GM18502 (cell line): ENCODE data around the gene HPS4.
"Not testable (repeated sequence)": the region's sequence is repeated elsewhere in the genome, so short reads cannot be mapped to it uniquely, and the experiment has no call there.

Source experiments
- ATAC-seq: cut with Tn5 transposase; IDR thresholded peaks from one replicate; pipeline ENCODE4 v1.9.1; 2021; ENCODE audit warnings: mild to moderate bottlenecking; ENCODE audit not compliant: unreplicated experiment, poor library complexity

HPS4 gene

GRCh38 chr22:26483439-26484359 lies at the start of gene HPS4, which contains the start of gene SRRD:
Gene HPS4, minus strand, starts transcription at chr22:26483783. Its CDS starts 2,021 bp downstream, at chr22:26481762.
Gene SRRD, plus strand, starts transcription at chr22:26483877. Its CDS starts 14 bp downstream, at chr22:26483891.
- peak; percentile 65 for ATAC-seq

GRCh38 chr22:26529345-26529744 lies 45.8 kb upstream of the HPS4 start:
- no peak for ATAC-seq

DNA sequence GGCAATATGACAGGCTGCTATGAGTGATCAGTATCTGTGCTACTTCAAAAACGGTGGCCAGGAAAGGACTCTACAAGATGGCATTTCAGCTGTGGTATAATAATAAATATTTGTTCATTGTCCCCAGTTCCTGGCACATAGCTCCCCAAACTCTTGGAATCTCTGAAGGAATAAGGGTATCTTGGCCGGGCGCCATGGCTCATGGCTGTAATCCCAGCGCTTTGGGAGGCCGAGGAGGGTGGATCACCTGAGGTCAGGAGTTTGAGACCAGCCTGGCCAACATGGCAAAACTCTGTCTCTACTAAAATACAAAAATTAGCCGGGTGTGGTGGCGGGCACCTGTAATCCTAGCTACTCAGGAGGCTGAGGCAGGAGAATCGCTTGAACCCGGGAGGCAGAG lies 44.9 kb upstream of the HPS4 start:
- not testable (repeated sequence) for ATAC-seq

- no peak for ATAC-seq
Measured at GRCh38 chr22:26527574-26528465, 44.2 kb upstream of the HPS4 start.

- ATAC-seq: no peak
Measured at GRCh38 chr22:26527167-26527566, 43.6 kb upstream of the HPS4 start.

DNA sequence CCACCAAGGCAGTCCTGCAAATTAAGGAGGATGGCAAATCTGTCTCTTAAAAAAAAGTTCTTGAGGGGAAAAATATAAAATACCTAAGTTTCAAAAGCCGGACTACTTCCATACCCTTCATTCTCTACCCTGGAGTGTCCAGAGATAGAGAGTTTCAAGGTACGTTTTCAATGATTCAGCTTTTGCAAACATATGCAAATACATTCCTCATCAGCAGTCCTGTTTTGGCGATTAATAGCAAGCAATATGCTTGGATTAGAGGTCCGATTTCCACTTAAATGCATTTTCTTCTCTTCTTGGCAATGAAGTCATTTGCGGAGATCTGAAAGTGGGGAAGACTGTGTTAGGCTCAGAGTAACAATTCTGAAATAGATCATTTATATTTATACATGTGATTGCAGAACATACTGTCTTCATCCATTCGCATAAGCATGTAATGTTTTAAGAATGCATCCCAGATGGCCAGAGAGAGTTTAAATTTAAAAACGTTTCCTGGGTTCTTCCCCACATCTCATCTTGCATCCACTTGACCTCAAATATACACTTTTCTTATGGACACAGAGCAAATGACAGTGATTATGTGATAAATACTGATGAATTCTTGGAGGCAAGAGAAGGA lies 42.5 kb upstream of the HPS4 start:
- ATAC-seq: no peak

DNA sequence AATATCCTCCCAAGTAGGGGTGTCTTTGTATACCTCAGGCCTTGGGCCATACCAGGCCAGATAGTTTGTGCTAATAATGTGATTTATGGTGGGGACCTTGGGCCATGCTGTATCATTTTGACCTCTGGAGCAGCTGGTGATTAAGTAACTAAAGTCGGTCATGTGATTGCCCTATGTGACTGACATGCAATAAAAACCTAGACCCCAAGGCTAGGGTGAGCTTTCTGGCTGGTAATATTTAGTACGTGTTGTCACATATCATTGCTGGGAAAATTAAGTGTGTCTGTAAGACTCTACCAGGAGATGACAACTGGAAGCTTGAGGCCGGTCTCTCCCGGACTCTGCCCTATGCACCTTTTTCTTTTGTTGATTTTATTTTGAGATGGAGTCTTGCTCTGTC lies 41.3 kb upstream of the HPS4 start:
- no peak for ATAC-seq

DNA sequence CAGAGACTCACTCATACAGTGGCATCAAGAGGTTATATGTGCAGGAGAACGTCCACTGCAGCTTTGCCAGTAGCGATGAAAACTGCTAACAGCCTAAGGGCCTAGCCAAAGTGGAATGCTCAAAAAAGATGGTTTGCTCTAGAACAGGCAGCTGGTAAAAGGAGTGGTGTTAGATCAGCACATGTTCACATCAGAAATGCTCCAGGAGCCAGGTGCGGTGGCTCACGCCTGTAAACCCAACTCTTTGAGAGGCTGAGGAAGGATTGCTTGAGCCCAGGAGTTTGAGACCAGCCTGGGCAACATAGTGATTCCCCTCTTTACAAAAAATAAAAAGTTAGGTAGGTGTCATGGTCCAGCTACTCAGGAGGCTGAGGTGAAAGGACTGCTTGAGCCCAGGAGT lies 39.0 kb upstream of the HPS4 start:
- ATAC-seq: no peak

- no peak for ATAC-seq
Measured at GRCh38 chr22:26522012-26522411, 38.4 kb upstream of the HPS4 start.

DNA sequence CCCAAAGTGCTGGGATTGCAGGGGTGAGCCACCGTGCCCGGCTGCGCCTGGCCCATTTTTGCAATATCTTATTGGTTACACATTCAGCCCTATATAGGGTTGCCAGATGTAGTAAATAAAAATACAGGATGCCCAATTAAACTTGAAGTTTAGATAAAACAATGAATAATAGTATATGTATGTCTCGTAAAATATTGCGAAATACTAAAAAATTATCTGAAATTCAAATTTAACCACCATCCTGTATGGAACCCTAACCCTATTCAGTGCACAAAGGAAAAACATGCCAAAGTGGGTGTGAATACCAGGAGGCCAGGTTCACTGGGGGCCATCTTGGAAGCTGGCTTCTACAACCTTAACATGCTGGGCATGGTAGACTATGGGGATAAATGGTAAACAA lies 33.8 kb upstream of the HPS4 start:
- ATAC-seq: no peak

- no peak for ATAC-seq
Measured at GRCh38 chr22:26516503-26516902, 32.9 kb upstream of the HPS4 start.

GRCh38 chr22:26515931-26516330 lies 32.3 kb upstream of the HPS4 start:
- ATAC-seq: no peak

DNA sequence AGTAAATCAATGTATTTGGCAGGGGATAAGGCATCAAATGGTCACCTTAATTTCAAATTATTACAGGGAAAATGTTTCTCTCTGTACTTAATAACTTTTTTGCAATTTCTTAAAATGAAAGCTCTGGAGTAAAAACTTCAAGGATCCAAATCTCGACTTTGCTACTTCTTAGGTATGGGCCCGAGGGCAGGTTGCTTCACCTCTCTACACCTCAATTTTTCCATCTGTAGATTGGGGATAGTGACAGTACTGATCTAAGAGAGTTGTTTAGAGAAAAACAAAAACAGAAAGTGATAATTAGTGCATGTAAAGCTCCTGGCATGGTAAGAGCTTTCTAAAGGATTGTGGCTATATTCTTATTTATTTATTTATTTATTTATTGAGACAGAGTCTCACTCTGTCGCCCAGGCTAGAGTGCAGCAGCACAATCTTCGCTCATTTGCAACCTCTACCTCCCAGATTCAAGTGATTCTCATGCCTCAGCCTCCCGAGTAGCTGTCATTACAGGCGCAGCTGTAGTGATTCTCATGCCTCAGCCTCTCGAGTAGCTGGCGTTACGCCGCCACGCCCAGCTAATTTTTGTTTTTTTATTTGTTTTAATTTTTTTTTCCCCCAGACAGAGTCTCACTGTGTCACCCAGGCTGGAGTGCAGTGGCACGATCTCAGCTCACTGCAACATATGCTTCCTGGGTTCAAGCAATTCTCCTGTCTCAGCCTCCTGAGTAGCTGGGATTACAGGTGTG lies 31.0 kb upstream of the HPS4 start:
- ATAC-seq: no peak

- ATAC-seq: no peak
Measured at GRCh38 chr22:26513838-26514237, 30.3 kb upstream of the HPS4 start.

DNA sequence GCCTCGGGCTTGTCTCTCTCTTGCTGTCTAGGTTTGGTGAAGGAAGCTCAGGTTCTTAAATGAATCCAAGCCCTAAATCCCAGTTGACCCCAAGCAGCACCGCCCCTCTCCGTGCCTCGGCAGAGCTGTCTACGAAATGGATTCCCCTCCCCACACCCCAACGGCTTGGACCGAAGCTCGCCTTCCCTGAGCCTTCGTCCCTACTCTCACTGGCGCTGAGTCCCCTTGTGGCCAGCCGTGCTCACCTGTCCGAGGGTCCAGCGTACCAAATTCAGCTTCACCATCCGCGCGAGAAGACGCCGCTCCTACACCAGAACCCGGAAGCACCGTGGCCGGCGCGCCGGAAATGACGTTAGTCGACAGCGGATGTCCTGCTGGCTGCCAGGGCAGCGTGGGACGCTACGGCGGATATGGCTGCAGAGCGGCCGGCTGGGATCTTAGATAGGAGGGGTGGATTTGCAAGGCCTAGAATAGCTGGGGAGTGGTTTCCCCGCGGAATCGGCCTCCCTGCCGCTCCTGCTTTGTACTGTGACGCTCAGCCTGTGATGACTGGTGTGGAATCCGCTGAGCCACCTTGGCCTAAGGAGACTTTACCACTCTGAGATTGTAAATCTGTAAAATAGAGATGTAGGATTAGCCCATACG lies 28.7 kb upstream of the HPS4 start, which contains the start of gene TFIP11:
TSS of gene TFIP11 (minus strand) at position 325 of the 645 bp plus-strand sequence. CDS start 2,201 bp downstream, outside the sequence.
- ATAC-seq: peak; percentile 89

DNA sequence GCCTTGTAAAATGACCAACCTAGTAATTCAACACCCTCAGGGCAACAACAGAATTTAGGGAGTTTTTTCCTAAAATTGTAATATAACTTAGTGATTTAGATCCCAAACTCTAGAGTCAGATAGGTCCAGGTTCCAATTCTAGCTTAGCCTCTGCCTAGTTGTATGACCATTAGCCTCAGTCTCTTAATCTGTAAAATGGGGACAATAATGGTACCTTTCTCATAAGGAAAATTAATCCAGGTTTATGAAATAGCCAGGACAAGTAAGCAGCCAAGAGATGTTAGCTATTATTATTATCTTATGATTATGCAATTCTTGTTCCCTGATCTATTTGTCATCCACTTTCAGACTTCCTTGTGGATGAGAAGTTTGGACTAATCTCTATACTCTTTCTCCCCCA lies 24.6 kb upstream of the HPS4 start:
- ATAC-seq: no peak

DNA sequence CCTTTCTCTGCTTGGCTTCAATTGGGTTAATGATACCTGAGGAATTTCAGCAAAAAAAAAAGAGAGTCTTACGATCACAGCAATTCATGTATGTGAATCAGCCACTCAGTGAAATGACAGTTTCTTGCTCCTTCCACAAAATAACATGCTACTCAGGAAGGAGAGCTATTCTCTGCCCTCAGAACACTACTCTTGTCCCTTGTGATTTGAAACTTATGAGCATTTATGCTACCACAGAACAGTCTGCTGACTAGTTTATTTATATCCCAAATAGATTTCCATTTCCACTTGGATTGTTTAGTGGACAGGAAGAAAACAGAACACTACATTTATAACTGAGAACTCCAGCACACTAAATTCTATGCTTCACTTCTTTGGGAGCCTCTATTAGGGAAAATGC lies 20.2 kb upstream of the HPS4 start:
- ATAC-seq: no peak

- no peak for ATAC-seq
Measured at GRCh38 chr22:26502688-26503561, 19.3 kb upstream of the HPS4 start.
